Measurements from ENCODE around the gene SEC16A.

The SEC16A gene

DNA sequence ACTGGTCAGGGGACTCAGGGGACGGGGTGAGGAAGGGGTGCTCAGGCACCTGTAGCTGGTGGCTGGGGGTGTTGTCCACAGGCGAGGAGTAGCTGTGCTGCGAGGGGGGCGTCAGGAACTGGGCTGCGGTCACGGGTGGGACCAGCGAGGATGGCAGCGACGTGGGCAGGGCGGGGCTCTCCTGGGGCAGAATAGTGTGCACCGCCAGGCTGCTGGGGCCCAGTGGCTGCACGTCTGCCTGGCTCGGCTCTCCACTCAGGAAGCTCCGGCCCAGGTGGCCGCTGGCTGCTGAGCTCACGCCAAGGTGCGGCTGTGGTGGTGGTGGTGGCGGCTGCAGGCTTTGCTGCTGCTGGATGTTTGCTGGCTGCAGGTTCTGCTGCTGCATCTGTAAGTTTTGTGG is 13.3 kb upstream of the SEC16A start:
- DNase-seq (ENCODE audit: low read depth in 2 of 2), result no peak
- TF ChIP-seq, protein P1, sequence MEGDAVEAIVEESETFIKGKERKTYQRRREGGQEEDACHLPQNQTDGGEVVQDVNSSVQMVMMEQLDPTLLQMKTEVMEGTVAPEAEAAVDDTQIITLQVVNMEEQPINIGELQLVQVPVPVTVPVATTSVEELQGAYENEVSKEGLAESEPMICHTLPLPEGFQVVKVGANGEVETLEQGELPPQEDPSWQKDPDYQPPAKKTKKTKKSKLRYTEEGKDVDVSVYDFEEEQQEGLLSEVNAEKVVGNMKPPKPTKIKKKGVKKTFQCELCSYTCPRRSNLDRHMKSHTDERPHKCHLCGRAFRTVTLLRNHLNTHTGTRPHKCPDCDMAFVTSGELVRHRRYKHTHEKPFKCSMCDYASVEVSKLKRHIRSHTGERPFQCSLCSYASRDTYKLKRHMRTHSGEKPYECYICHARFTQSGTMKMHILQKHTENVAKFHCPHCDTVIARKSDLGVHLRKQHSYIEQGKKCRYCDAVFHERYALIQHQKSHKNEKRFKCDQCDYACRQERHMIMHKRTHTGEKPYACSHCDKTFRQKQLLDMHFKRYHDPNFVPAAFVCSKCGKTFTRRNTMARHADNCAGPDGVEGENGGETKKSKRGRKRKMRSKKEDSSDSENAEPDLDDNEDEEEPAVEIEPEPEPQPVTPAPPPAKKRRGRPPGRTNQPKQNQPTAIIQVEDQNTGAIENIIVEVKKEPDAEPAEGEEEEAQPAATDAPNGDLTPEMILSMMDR (IDR thresholded peaks at IDR 0.05; ENCODE audit: low read depth, low read length), result no peak
- H3K4me3 ChIP-seq (replicated peaks in 1 of 2; ENCODE audit: low read depth in 2 of 2, low read length in 2 of 2), result no peak overlapping the region

DNA sequence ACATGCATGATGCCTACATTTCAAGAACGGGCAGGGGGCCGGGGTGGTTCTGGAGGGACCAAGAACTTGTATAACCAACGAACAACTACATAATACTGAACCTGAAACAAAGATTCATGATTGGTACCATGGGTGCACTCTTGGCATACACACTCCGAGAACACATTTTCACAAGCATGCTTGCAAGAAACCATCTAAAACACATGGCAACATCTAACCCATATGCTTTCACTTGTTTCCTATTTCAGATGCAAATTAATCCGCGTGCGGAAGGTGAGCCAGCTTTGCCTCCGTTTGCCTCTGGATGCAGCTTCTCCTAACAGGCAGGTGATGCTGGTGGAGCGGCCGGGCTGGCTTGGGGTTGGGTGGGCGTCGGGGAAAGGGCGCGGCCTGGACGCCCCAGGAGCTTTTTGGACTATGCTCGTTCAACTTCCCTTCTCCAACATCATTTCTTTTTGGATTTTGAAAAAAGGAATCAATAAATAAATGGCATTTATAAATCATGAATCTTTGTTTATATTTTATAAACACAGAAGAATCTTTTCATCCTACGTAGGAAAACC is 12.5 kb upstream of the SEC16A start:
- no peak for DNase-seq (ENCODE audit: low read depth in 2 of 2)
- H3K4me3 ChIP-seq (replicated peaks in 1 of 2; ENCODE audit: low read depth in 2 of 2, low read length in 2 of 2), result no peak overlapping the region
- TF ChIP-seq, protein P1 (IDR thresholded peaks at IDR 0.05; ENCODE audit: low read depth, low read length), result no peak

DNA sequence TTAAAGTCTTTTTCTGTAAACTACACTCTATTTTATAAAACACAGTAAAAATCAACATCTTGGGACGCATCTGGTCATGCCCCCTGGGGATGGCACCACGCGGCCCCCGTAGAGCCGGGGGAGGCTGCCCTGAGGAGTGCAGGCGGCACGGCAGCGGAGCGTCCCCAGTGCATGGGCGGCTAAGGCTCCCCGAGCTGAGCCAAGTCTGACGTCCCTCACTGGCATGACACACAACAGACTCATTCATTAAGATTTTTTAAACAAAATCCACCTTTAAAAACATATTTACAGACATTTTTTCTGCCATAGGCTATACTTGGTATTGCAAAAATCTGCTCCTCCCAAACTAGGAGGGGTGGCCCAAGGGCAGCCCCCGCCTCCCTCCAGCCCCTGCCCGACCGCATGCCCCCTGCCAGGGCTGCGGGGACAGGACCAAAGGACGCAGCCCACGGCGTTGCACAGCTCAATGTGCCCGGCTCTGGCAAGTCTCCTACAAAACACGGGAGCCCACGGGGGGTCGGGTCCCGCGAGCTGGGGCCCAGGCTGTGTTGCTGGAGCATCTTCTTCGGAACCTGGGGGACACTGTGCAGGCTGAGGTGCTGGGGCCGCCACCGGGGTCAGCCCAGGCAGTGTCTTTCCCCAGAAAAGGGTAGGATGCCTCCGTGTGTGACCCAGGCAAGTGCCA is 11.8 kb upstream of the SEC16A start:
- TF ChIP-seq, protein P1 (IDR thresholded peaks at IDR 0.05; ENCODE audit: low read depth, low read length), result no peak
- no peak overlapping the region for H3K4me3 ChIP-seq (replicated peaks in 1 of 2; ENCODE audit: low read depth in 2 of 2, low read length in 2 of 2)
- peak in 1 of 2 donors; percentile 39 for DNase-seq (ENCODE audit: low read depth in 2 of 2)

DNA sequence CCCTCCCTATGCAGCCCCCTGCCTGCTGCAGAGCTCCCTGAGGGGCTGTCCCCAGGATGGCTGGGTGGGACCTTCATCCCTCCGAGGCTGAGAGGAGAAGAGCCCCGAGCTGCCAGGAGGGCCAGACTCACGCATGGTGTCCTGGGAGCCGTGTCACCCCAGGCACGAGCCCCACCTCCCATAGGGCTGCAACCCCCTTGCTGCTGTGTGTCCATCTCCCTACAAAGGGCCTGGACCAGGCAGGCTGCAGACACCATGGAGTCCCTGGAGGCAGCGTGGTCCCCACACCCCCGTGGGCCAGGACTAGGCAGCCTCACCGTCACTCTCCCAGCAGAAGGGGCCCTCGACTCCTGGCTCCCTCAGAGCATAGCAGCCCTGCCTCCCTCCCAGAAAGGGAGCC is 11.2 kb upstream of the SEC16A start:
- TF ChIP-seq, protein P1 (IDR thresholded peaks at IDR 0.05; ENCODE audit: low read depth, low read length), result no peak
- no peak overlapping the region for H3K4me3 ChIP-seq (replicated peaks in 1 of 2; ENCODE audit: low read depth in 2 of 2, low read length in 2 of 2)
- DNase-seq (ENCODE audit: low read depth in 2 of 2), result no peak

DNA sequence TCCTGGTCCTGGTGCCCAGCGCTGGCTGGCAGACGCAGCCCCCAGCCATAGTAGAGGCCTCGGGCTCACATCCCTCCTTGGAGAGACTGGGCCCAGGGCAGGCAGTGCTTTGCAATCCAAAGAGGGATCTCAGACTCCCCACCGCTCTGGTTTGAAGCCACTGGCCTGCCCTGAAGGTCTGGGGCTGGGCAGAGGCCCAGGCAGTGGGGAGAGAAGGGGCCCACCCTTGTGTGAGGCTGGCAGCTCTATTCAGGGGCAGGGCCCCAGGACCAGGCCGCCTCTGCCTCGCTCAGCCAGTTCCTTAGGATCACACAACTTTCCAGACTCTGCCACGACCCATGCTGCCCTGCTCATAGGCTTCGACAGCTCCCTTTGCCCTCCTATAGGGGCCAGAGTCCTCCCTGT is 10.7 kb upstream of the SEC16A start:
- TF ChIP-seq, protein P1 (IDR thresholded peaks at IDR 0.05; ENCODE audit: low read depth, low read length), result no peak
- no peak for DNase-seq (ENCODE audit: low read depth in 2 of 2)
- no peak overlapping the region for H3K4me3 ChIP-seq (replicated peaks in 1 of 2; ENCODE audit: low read depth in 2 of 2, low read length in 2 of 2)

DNA sequence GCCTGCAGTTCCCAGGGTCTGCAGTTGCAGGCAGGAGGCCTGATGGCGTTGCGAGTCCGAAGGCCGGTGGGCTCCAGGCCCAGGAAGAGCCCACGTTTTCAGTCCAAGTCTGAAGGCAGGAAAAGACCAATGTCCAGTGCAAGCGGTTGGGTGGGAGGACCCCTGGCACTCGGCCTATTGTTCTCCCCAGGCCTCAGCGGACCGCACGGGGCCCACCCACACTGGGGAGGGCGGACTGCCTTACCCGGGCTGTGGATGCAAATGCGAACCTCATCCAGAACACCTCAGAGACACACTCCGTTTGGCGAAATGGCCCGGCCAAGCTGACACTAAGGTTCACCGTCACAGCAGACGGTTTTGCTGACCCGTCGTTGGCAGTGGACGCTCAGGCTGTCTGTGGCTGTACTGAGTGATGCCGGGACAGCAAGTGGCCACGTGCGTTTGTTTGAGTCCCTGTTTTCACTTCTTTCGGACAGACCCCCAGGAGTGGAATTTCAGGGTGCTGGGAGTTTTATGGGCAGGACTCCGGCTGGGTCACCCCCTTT is 10.2 kb upstream of the SEC16A start:
- no peak overlapping the region for H3K4me3 ChIP-seq (replicated peaks in 1 of 2; ENCODE audit: low read depth in 2 of 2, low read length in 2 of 2)
- TF ChIP-seq, protein P1 (IDR thresholded peaks at IDR 0.05; ENCODE audit: low read depth, low read length), result no peak
- DNase-seq (ENCODE audit: low read depth in 2 of 2), result no peak

All from cardiac fibroblast (primary cell).